GM21619 (cell line): Measurements from ENCODE around the gene STARD3.

ENCODE experiments used
- ATAC-seq: cut with Tn5 transposase; IDR thresholded peaks from one replicate; pipeline ENCODE4 v1.9.1; 2021; ENCODE audit not compliant: unreplicated experiment

Gene STARD3

DNA sequence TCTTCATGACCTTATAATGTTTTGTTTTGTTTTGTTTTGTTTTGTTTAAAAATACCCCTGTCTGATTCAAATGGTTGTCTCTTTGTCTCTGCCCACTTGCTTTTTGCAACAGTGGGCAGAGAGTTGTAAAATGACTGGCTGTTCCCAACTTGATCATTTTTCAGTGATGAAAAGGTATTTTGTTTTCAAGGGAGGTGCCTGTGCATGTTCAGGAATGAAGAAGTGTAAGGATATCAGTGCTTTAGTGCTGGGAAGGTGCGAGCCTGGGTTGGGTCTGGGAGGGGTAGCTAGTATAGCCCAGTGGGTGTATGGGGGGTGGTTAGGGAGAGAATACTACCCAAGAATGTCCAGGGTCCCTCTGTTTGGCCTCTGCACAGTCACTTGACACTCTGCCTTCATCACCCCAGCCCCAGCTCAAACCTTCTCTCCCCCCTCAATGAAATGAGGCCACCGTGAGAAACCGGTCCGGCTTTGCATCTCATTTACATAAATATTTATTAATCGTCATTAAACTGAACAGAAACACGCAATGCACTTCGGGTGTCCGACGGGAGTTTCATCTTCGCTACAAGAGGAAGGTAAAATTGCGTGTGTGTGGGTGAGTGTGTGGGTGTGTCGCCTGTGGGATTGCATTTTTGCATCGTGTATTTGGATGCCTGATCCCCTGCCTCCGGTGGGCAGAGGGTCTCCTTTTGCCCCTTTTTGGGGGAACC, 33.5 kb upstream of the STARD3 start:
- no peak for ATAC-seq

DNA sequence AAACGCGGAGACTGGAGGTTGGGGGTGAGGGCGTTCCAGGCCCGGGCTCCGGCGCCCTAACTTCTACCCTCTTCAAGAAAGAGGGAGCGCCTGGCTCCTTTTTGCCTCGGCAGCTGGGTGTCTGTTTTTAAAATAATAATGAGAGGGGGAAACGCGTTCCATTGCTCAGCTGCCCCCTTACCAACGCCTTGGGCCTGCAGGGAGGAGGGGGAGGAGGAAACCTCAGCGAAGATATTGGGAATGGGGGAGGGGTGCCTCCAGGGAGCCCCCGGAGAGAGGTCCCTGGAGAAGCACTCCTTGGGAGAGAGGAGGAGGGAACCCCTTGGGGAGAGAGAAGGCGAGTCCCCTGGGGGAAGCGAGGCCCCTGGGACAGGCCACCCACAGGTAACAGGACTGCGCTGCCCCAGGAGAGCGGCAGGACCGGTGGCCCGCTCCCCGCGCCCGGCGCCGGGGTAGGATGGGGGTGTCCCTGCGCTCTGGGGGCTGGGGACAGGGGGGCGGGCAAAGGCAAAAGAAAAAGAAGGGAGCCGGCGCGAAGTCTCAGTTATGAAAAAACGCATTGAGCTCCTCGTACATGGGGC, 31.9 kb upstream of the STARD3 start:
- ATAC-seq = no peak

DNA sequence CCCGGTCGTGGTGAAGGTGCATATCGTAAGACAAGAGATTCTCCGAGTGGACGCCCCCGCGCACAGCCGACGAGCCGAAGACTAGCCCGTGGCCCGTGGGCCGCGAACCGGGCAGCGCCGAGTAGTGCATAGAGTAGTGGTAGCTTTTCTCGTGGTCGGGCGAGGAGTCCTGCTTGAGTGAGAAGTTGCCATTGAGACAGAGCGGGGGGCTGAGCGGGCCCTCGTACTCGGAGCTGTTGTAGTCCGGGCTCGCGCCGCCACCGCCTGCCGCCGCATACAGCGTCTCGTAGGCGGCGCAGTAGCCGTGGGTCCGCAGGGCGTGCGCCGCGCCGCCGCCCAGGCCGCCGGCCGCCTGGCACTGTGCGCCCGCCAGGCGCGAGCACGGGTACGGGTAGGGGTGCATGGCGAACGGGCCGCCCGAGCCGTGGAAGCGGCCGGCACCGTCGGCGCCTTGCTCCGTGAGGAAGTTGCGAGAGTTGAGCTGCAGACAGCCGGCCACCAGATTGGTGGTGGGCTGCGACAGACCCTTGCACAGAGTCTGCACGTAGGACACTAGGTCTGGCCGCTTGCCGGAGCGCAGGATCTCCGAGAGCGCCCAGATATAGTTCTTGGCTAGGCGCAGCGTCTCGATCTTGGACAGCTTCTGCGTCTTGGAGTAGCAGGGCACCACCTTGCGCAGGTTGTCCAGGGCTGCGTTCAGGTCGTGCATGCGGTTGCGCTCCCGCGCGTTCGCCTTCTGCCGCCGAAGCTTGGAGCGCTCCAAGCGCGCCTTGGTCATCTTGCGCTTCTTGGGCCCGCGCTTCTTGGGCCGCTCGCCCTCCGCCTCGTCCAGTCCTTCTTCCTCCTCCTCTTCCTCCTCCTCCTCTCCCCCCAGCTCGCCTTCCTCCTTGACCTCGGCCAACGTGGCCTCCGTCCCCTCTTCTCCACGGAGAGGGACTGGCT, 31.2 kb upstream of the STARD3 start:
- ATAC-seq = no peak

GRCh38 chr17:39606434-39607056, 30.4 kb upstream of the STARD3 start:
- ATAC-seq = no peak

DNA sequence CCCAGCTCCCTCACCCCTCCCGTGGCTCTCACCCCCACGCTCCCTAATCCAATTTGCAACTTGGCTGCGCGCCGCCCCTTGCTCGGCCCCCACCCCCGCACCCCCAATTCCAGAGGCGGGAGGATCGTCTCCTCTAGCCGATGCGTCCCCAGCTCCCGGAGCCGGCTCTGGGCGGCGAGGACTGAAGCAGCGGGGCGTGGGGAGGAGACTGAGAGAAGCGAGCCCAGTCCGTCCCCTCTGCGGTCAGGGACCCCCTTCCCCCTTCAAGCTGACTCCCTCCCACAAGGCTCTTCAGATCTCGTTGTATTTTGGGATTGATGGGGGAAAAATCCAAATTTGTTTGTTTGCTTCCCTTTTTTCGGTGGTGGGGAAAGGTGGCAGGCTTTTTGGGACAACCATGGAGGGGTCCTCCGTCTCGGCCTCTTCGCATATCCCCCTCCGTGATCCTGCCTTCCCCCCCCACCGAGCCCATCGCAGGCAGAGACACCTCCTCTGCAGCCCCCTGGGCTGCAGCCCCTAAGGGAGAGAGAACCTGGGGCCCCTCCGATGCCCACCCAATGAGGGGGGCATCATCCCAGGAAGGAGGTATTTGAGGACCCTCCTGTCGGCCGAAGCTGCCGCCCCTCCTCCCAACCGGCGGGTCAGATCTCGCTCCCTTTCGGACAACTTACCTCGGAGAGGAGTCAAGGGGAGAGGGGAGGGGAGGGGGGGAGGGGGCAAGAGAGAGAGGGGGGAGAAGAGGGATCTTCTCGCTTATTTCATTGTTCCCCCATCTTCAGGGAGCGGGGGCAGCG, 29.7 kb upstream of the STARD3 start:
- no peak for ATAC-seq

DNA sequence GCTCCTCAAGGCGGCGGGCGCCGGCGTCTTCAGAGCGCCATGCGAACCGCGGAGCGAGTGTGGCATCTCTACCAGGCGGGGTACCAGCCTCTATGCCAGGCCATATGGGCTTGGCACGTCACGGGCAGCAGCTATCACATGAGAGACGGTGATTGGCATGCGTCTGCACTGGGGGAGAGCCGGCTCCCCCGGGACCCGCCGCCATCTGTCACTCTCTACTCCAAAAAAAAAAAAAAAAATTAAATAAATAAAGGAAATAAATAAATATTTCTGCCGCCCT, 29.2 kb upstream of the STARD3 start, which contains the start of gene NEUROD2:
NEUROD2 (minus strand) TSS at position 70 of the 280 bp plus-strand sequence. CDS start 1,321 bp downstream, outside the sequence.
- no peak for ATAC-seq

- no peak for ATAC-seq
Measured at GRCh38 chr17:39608142-39608981, 28.6 kb upstream of the STARD3 start.

- no peak for ATAC-seq
Measured at GRCh38 chr17:39609416-39610025, 27.4 kb upstream of the STARD3 start.

DNA sequence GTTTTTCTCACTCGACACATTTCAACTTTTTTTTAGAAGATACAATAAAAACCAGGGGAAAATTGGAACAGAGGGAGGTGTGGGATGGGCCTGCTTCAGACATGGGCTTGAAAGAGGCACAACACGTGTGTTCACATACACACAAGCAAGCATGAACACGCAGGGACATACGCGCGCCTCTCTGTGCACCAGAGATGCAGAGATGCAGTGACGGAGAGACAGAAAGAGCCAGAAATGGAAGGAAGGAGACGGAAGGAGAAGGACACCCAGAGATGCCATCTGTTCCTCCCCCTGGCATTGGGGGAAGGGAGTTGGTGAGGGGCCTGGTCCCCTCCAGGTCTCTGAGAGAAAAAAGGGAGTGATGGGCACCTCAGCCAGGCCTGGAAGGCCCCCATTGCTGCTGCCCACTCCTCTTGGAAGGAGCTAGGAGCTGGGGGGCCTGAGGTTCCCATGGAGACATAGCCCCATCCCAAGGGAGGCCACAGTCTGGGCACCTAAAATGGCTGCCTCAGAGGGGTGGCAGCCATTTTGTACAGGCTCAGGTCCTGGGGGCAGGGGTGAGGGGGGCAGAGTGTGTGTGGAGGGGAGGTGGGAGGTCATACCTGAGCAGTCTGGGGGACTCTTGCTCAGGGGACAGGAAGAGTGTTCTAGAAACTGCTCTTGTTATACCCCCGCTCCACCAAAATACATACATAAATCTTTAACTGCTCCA, 25.4 kb upstream of the STARD3 start:
- ATAC-seq = no peak

DNA sequence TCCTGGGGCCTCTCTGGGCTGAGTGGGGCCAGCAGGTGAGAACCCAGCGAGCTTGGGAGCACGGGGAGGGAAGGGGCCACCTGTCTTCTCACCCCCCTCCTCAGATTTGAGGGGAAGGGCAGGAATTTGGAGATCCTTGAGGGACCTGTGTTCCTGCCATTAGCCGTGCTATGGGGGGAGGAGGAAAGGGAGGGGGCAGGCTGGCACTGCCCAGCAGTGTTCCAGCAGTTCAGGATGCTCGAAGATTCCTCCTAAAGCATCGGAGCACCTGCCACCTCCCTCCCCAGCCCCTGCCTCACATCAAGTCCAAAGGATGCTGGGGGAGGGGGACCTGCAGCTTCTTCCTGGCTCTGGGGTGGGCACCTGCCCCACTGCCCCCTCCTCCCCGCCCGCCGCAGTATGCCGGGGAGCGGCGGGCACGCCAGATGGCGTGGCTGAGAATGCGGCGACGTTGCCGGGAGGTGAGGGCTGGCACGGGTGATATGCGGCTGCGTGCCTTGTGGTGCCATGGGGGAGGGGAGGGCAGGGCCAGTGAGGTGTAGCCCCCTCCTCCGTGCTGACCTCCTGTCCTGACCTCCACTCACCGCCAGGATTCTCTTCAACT, 24.6 kb upstream of the STARD3 start:
- no peak for ATAC-seq

- ATAC-seq = no peak
Measured at GRCh38 chr17:39612935-39613464, 23.9 kb upstream of the STARD3 start.

DNA sequence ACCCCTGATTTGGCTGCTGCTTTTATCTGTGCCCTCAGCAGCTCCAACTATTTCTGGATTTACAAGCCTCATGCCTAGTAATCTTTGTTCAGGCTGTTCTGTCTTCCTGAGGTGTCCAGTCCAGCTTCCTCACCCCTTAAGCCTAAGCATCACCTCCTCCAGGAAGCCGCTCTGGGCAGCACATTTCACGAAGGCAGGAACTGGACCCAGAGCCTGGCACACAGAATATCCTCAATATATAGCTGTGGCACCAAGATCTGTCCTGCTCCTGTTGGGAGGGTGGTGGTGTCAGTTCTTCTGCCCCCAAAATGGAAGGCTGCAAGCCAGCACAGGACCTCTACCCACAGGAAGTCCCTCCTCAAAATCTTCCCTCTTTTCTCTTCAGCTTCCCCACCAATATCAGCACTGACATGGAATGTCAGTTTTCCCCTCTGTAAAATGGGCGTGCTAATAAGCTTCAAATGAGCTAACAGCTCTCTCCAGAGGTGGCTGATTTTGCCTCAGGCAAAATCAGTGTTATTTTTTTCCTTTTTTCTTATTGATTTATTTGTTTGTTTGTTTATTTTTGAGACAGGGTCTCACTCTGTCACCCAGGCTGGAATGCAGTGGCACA, 22.3 kb upstream of the STARD3 start:
- no peak for ATAC-seq

DNA sequence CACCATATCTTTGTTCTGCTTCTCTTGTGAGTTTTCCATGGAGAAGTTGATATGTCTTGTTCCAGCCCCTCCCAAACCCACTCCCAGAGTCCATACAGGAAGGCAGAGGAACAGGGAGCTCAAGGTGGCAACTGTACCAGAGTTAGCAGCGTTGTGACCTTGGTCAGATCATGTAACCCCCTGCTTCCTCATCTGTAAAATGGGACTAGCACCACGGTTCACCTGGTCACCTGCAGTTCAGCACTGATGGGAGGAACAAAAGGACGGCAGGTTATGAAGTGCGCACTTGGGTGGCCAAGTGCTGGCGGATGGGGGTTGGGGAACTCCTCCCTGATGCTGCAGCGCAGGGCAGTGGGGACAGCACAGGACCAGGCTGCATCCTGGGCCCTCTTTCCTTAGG, 21.5 kb upstream of the STARD3 start:
- ATAC-seq = no peak

DNA sequence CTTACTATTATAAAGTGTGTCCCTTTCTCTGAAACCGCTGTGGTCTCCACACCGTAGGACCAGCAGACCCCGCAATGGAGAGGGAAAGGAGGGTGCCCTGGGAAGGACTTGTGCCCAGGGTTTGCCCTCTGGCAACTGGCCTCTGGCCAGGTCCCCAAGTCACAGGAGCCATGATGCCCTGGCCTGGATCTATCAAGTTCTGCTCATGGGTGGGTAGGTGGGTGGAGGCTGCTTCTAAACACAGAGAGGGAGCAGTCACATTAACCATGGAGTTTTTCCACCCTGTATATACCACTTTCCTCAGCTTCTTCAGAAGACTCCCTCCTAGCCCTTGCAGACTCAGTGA, 19.9 kb upstream of the STARD3 start:
- no peak for ATAC-seq

- ATAC-seq = no peak
Measured at GRCh38 chr17:39617446-39618245, 19.3 kb upstream of the STARD3 start.

- ATAC-seq = no peak
Measured at GRCh38 chr17:39618246-39618913, 18.6 kb upstream of the STARD3 start.
